Panc1 (cell line): Measurements from ENCODE around the gene IFI44. TPM values are rescaled to one million over a fixed set of nuclear protein-coding genes. Genes with fewer than 3 reads are reported as not detected.

Source experiments
- ATAC-seq: fragments of 200-7000 bp; cut with Tn5 transposase; 2 replicates; pipeline ENCODE4 v1.9.1; 2020; ENCODE audit warnings: mild to moderate bottlenecking, moderate library complexity
- BruUV-seq: library from RNA; stranded (reverse); fragments of 400-500 nt; replicated peaks from 2 replicates; lab custom pipeline; 2021; lab: Mats Ljungman, UMichigan
- CTCF ChIA-PET: fragments of 300-600 bp; sonication (Branson Sonifier 250); formaldehyde crosslinking; loops from one replicate; lab custom pipeline; 2022; ENCODE audit warnings: antibody characterized with exemption; lab: Charles Lee
- POLR2A ChIA-PET: fragments of 300-600 bp; sonication (Branson Sonifier 250); formaldehyde crosslinking; loops from one replicate; lab custom pipeline; 2022; ENCODE audit warnings: antibody characterized with exemption; lab: Charles Lee
- DNase-seq: peaks from one replicate; pipeline ENCODE4 v3.0.0-alpha.2; 2010; ENCODE audit warnings: low read depth, low spot score
- H3K27ac ChIP-seq: 2 replicates; pipeline ENCODE4 v1.5.1; 2011; ENCODE audit warnings: mild to moderate bottlenecking, low read length, inconsistent platforms
- H3K27me3 ChIP-seq: fragments of 200-500 bp; sonication (Bioruptor generic); 2 replicates; pipeline ENCODE4 v1.6.0; 2014; ENCODE audit warnings: low read length, inconsistent platforms; ENCODE audit not compliant: control insufficient read depth, insufficient read depth
- H3K36me3 ChIP-seq: fragments of 200-500 bp; sonication (Bioruptor generic); 2 replicates; pipeline ENCODE4 v1.5.1; 2014; ENCODE audit warnings: inconsistent platforms, mild to moderate bottlenecking, low read length, moderate library complexity; ENCODE audit not compliant: control insufficient read depth, insufficient read depth
- H3K4me1 ChIP-seq: 2 replicates; pipeline ENCODE4 v1.5.1; 2011; ENCODE audit warnings: inconsistent platforms, mild to moderate bottlenecking, low read length, moderate library complexity; ENCODE audit not compliant: control insufficient read depth, insufficient read depth
- H3K4me3 ChIP-seq, 2 experiments: 2 replicates each; pipeline ENCODE4 v1.5.1; 2011 to 2012; ENCODE audit warnings: low read depth in 2 of 2, low read length in 2 of 2, mild to moderate bottlenecking in 2 of 2, inconsistent platforms in 1 of 2, moderate library complexity in 1 of 2
- H3K9me3 ChIP-seq: fragments of 200-500 bp; sonication (Bioruptor generic); 2 replicates; pipeline ENCODE4 v1.5.1; 2014; ENCODE audit warnings: low read depth, mild to moderate bottlenecking, inconsistent platforms, low read length, moderate library complexity; ENCODE audit not compliant: control insufficient read depth, insufficient read depth
- CTCF ChIP-seq: fragments of 450-650 bp; IDR thresholded peaks from 2 replicates; pipeline ENCODE4 v1.5.1; 2017; ENCODE audit warnings: mild to moderate bottlenecking
- POLR2AphosphoS5 ChIP-seq: IDR thresholded peaks from 2 replicates; pipeline ENCODE4 v1.6.1; 2012; ENCODE audit warnings: mild to moderate bottlenecking, low read depth, low read length, moderate library complexity
- REST ChIP-seq, 2 experiments: IDR thresholded peaks; 2 replicates each; pipeline ENCODE4 v1.6.1; 2011 to 2012; ENCODE audit warnings: low read depth in 2 of 2, control low read depth in 1 of 2, low read length in 1 of 2, mild to moderate bottlenecking in 1 of 2, moderate library complexity in 1 of 2; ENCODE audit not compliant: insufficient read depth in 1 of 2
- SIN3A ChIP-seq: IDR thresholded peaks from 2 replicates; pipeline ENCODE4 v1.6.1; 2012; ENCODE audit warnings: low read depth, mild to moderate bottlenecking, low read length, moderate library complexity, borderline replicate concordance; ENCODE audit not compliant: insufficient read depth
- TCF7L2 ChIP-seq: IDR thresholded peaks from 2 replicates; pipeline ENCODE4 v1.6.1; 2011; ENCODE audit warnings: mild to moderate bottlenecking, low read depth, low read length, inconsistent platforms
- in situ Hi-C: cut with HindIII; loops from 2 replicates; pipeline ENCODE4 v1.10.0; 2016; ENCODE audit warnings: low sequenced_read_pairs, low pct_unique_long_range_greater_than_20kb
- intact Hi-C: fragments of 100-400 bp; cut with micrococcal nuclease; formaldehyde crosslinking; loops from one replicate; pipeline ENCODE4 v1.10.0; 2022; ENCODE audit not compliant: unreplicated experiment
- total RNA-seq: library from RNA; stranded (reverse); gene quantifications from one replicate; pipeline ENCODE4 v1.2.1, GENCODE V29; 2021; ENCODE audit not compliant: unreplicated experiment

The IFI44 gene
- total RNA-seq, 1 experiment from 2014 or later: 2.0 TPM

- no peak for DNase-seq
- Histone ChIP-seq H3K4me1 (no peaks in the 10 kb centered on the region), H3K27me3 (no peaks in the 10 kb centered on the region), H3K36me3 (no peaks in the 10 kb centered on the region), H3K27ac (no peak overlapping the region), H3K9me3 (no peaks in the 10 kb centered on the region), H3K4me3 (no peak overlapping the region)
- BruUV-seq: no TSS peak
- intact Hi-C loops: no loop called here
- CTCF ChIA-PET: no interaction called here
- in situ Hi-C loops: no loop called here
- TF ChIP-seq POLR2AphosphoS5 (no peak), REST (IDR thresholded peaks at IDR 0.05; ENCODE audit: insufficient read depth in 1 of 2, low read depth in 2 of 2, low read length in 1 of 2) (no peak), SIN3A (no peak), TCF7L2 (no peak), CTCF (no peak)
- no peak for ATAC-seq
- POLR2A ChIA-PET: no interaction called here
Measured at GRCh38 chr1:78622548-78622947, 27.1 kb upstream of the IFI44 start.

- Histone ChIP-seq H3K9me3 (no peaks in the 10 kb centered on the region), H3K4me3 (no peak overlapping the region), H3K27ac (no peak overlapping the region), H3K4me1 (no peaks in the 10 kb centered on the region), H3K36me3 (no peaks in the 10 kb centered on the region), H3K27me3 (no peaks in the 10 kb centered on the region)
- no TSS peak for BruUV-seq
- no peak for ATAC-seq
- CTCF ChIA-PET: no interaction called here
- TF ChIP-seq SIN3A (no peak), POLR2AphosphoS5 (no peak), TCF7L2 (no peak)
- intact Hi-C loops (no loop called here), in situ Hi-C loops (no loop called here)
- POLR2A ChIA-PET: no interaction called here
- DNase-seq: no peak
Measured at GRCh38 chr1:78624035-78624434, 25.6 kb upstream of the IFI44 start.

- CTCF ChIA-PET: no interaction called here
- no peak for DNase-seq
- in situ Hi-C loops (no loop called here), intact Hi-C loops (no loop called here)
- no peaks in the 10 kb centered on the region for H3K9me3 ChIP-seq
- POLR2A ChIA-PET: no interaction called here
- no peak overlapping the region for H3K4me3 ChIP-seq
- no peaks in the 10 kb centered on the region for H3K36me3 ChIP-seq
- H3K27ac ChIP-seq: no peak overlapping the region
- TF ChIP-seq SIN3A: no peak
- no peak for TF ChIP-seq CTCF
- TF ChIP-seq TCF7L2: no peak
- no peak for TF ChIP-seq REST (IDR thresholded peaks at IDR 0.05; ENCODE audit: insufficient read depth in 1 of 2, low read depth in 2 of 2, low read length in 1 of 2)
- TF ChIP-seq POLR2AphosphoS5: no peak
- BruUV-seq: no TSS peak
- H3K27me3 ChIP-seq: no peaks in the 10 kb centered on the region
- H3K4me1 ChIP-seq: no peaks in the 10 kb centered on the region
- no peak for ATAC-seq
Measured at GRCh38 chr1:78627321-78627720, 22.3 kb upstream of the IFI44 start.
